GM18951 (cell line): ENCODE data around the gene GRIN3A.

Experiments
- POLR2A ChIP-seq: IDR thresholded peaks from 4 replicates; pipeline ENCODE4 v1.6.1; 2011; ENCODE audit warnings: mild to moderate bottlenecking; ENCODE audit not compliant: insufficient read length, insufficient read depth; ENCODE audit errors: extremely low read depth
- in situ Hi-C: fragments of 300-500 bp; cut with MboI; formaldehyde crosslinking; loops from one replicate; pipeline ENCODE4 v1.12.0; 2022; ENCODE audit warnings: low sequenced_read_pairs, mixed read lengths, inconsistent platforms; ENCODE audit not compliant: unreplicated experiment

Gene GRIN3A

GRCh38 chr9:101684665-101685064, 53.8 kb downstream of the GRIN3A start:
- TF ChIP-seq POLR2A, result no peak
- in situ Hi-C loops, result no loop called here

GRCh38 chr9:101683236-101683635, 55.2 kb downstream of the GRIN3A start:
- TF ChIP-seq POLR2A, result no peak
- in situ Hi-C loops, result no loop called here

GRCh38 chr9:101677861-101678260, 60.6 kb downstream of the GRIN3A start:
- in situ Hi-C loops, result no loop called here
- no peak for TF ChIP-seq POLR2A

- in situ Hi-C loops, result no loop called here
- no peak for TF ChIP-seq POLR2A
These were observed 63.1 kb downstream of the GRIN3A start for GRCh38 chr9:101675341-101675740.

- no peak for TF ChIP-seq POLR2A
- in situ Hi-C loops, result no loop called here
These were observed 64.3 kb downstream of the GRIN3A start for GRCh38 chr9:101674165-101674564.

- in situ Hi-C loops, result no loop called here
- TF ChIP-seq POLR2A, result no peak
These were observed 64.8 kb downstream of the GRIN3A start for GRCh38 chr9:101673642-101674041.

- in situ Hi-C loops, result no loop called here
- no peak for TF ChIP-seq POLR2A
These were observed 66.9 kb downstream of the GRIN3A start for GRCh38 chr9:101671567-101671966.

- in situ Hi-C loops, result no loop called here
- TF ChIP-seq POLR2A, result no peak
These were observed 70.0 kb downstream of the GRIN3A start for GRCh38 chr9:101668421-101668820.

- no peak for TF ChIP-seq POLR2A
- in situ Hi-C loops, result no loop called here
These were observed 74.0 kb downstream of the GRIN3A start for GRCh38 chr9:101664453-101664852.

GRCh38 chr9:101652601-101653175, 85.8 kb downstream of the GRIN3A start:
- TF ChIP-seq POLR2A, result no peak
- in situ Hi-C loops, result no loop called here

GRCh38 chr9:101650142-101650541, 88.3 kb downstream of the GRIN3A start:
- no peak for TF ChIP-seq POLR2A
- in situ Hi-C loops, result no loop called here

GRCh38 chr9:101648493-101648892, 90.0 kb downstream of the GRIN3A start:
- no peak for TF ChIP-seq POLR2A
- in situ Hi-C loops, result no loop called here

GRCh38 chr9:101639785-101640665, 98.4 kb downstream of the GRIN3A start:
- in situ Hi-C loops, result no loop called here
- no peak for TF ChIP-seq POLR2A

GRCh38 chr9:101639311-101639710, 99.1 kb downstream of the GRIN3A start:
- in situ Hi-C loops, result no loop called here

More at GRCh38 chr9:101639311-101639710, 99.1 kb downstream of the GRIN3A start:
- no peak for TF ChIP-seq POLR2A
